GM23338 (cell line): ENCODE data around the gene RGS7. TPM values are rescaled to one million over a fixed set of nuclear protein-coding genes. Genes with fewer than 3 reads are reported as not detected.

ENCODE experiments used
- ATAC-seq: fragments of 200-7000 bp; cut with Tn5 transposase; 3 replicates; pipeline ENCODE4 v1.9.1; 2020
- DNase-seq: peaks from one replicate; pipeline ENCODE4 v3.0.0-alpha.2; 2015; ENCODE audit warnings: low spot score
- H2AFZ ChIP-seq: fragments of 200-600 bp; sonication (generic); 2 replicates; pipeline ENCODE4 v1.8.0; 2016; ENCODE audit warnings: antibody characterized with exemption, mild to moderate bottlenecking, moderate library complexity
- H3F3A ChIP-seq: fragments of 200-600 bp; sonication (generic); replicated peaks from 2 replicates; pipeline ENCODE4 v1.8.0; 2017; ENCODE audit warnings: antibody characterized with exemption, mixed run types, low read depth
- H3K27ac ChIP-seq: fragments of 200-600 bp; sonication (generic); 2 replicates; pipeline ENCODE4 v1.6.1; 2016; ENCODE audit warnings: low read depth
- H3K27me3 ChIP-seq: fragments of 200-600 bp; sonication (generic); 2 replicates; pipeline ENCODE4 v1.8.0; 2016; ENCODE audit warnings: mild to moderate bottlenecking, mixed run types, moderate library complexity; ENCODE audit not compliant: insufficient read depth
- H3K36me3 ChIP-seq: fragments of 200-600 bp; sonication (generic); 2 replicates; pipeline ENCODE4 v1.8.0; 2016; ENCODE audit warnings: mild to moderate bottlenecking; ENCODE audit not compliant: insufficient read depth
- H3K4me1 ChIP-seq: fragments of 200-600 bp; sonication (generic); 2 replicates; pipeline ENCODE4 v1.8.0; 2016; ENCODE audit warnings: mild to moderate bottlenecking, moderate library complexity; ENCODE audit not compliant: insufficient read depth
- H3K4me2 ChIP-seq: fragments of 200-600 bp; sonication (generic); 2 replicates; pipeline ENCODE4 v1.7.1; 2017; ENCODE audit warnings: mixed run types
- H3K4me3 ChIP-seq: fragments of 200-600 bp; sonication (generic); 2 replicates; pipeline ENCODE4 v1.6.1; 2016; ENCODE audit warnings: mixed run types
- H3K79me2 ChIP-seq: fragments of 200-600 bp; sonication (generic); replicated peaks from 2 replicates; pipeline ENCODE4 v1.8.0; 2017; ENCODE audit warnings: mild to moderate bottlenecking; ENCODE audit not compliant: insufficient read depth
- H3K9me2 ChIP-seq: fragments of 200-600 bp; sonication (generic); 2 replicates; pipeline ENCODE4 v1.8.0; 2017; ENCODE audit not compliant: insufficient read depth
- H4K20me1 ChIP-seq: fragments of 200-600 bp; sonication (generic); replicated peaks from 2 replicates; pipeline ENCODE4 v1.8.0; 2017; ENCODE audit warnings: mild to moderate bottlenecking; ENCODE audit not compliant: insufficient read depth
- H3K27ac Mint-ChIP-seq: 2 replicates; pipeline ENCODE4 v1.8.0; 2020; ENCODE audit warnings: inconsistent platforms, mild to moderate bottlenecking, moderate library complexity, mixed read lengths
- H3K27me3 Mint-ChIP-seq: 3 replicates; pipeline ENCODE4 v1.8.0; 2022; ENCODE audit warnings: low read depth, mild to moderate bottlenecking, moderate library complexity, mixed read lengths, inconsistent platforms; ENCODE audit not compliant: insufficient read depth, poor library complexity
- H3K36me3 Mint-ChIP-seq: 3 replicates; pipeline ENCODE4 v1.8.0; 2021; ENCODE audit warnings: low read depth, mild to moderate bottlenecking, inconsistent platforms, moderate library complexity, mixed read lengths
- H3K4me1 Mint-ChIP-seq: 3 replicates; pipeline ENCODE4 v1.8.0; 2020; ENCODE audit warnings: mild to moderate bottlenecking, inconsistent platforms, mixed read lengths
- H3K4me3 Mint-ChIP-seq: 3 replicates; pipeline ENCODE4 v1.8.0; 2021; ENCODE audit warnings: moderate library complexity, mild to moderate bottlenecking, inconsistent platforms, mixed read lengths
- H3K9me3 Mint-ChIP-seq: 3 replicates; pipeline ENCODE4 v1.8.0; 2020; ENCODE audit warnings: moderate library complexity, mild to moderate bottlenecking, inconsistent platforms, mixed read lengths
- CTCF ChIP-seq, 2 experiments: fragments of 200-600 bp in 1 of 2; sonication (generic) in 1 of 2; conservative IDR thresholded peaks; 2 replicates each; pipeline versions ENCODE4 v1.5.1 to v1.6.1; 2016 to 2017; ENCODE audit warnings: antibody characterized with exemption in 2 of 2, low read depth in 2 of 2, mild to moderate bottlenecking in 2 of 2, moderate library complexity in 1 of 2
- ETS1 ChIP-seq: IDR thresholded peaks from 2 replicates; pipeline ENCODE4 v1.6.1; 2016; ENCODE audit warnings: antibody characterized with exemption
- EZH2 ChIP-seq: fragments of 200-600 bp; sonication (generic); IDR thresholded peaks from one replicate; pipeline ENCODE4 v1.8.0; 2017; ENCODE audit warnings: antibody characterized with exemption, mild to moderate bottlenecking, low read depth; ENCODE audit not compliant: unreplicated experiment
- EZH2phosphoT487 ChIP-seq: fragments of 200-600 bp; sonication (generic); IDR thresholded peaks from one replicate; pipeline ENCODE4 v1.8.1; 2018; ENCODE audit warnings: antibody characterized with exemption; ENCODE audit not compliant: unreplicated experiment
- JUNB ChIP-seq: IDR thresholded peaks from one replicate; pipeline ENCODE4 v1.6.1; 2016; ENCODE audit warnings: antibody characterized with exemption; ENCODE audit not compliant: unreplicated experiment
- POLR2AphosphoS5 ChIP-seq: IDR thresholded peaks from 2 replicates; pipeline ENCODE4 v1.6.1; 2016; ENCODE audit warnings: antibody characterized with exemption, low read depth
- polyA plus RNA-seq: library from polyadenylated mRNA; unstranded; fragments of >200 nt; fragmentation: Nextera tagmentation; extraction: Ambion mirVana; gene quantifications from 2 replicates; pipeline ENCODE4 v1.2.1, GENCODE V29; 2016
- total RNA-seq: library from RNA; depleted of rRNA; stranded (reverse); fragments of >200 nt; shearing (Covaris generic); gene quantifications from 2 replicates; pipeline ENCODE4 v1.2.3, GENCODE V29; 2014
- TF ChIP-seq, protein P1 (sequence below): fragments of 250-450 bp; sonication (Bioruptor Pico); IDR thresholded peaks from 2 replicates; pipeline ENCODE4 v1.5.0; 2020; ENCODE audit warnings: mild to moderate bottlenecking, moderate library complexity
- TF ChIP-seq, protein P2 (sequence below): IDR thresholded peaks from one replicate; pipeline ENCODE4 v1.6.1; 2018; ENCODE audit warnings: antibody characterized with exemption; ENCODE audit not compliant: unreplicated experiment

The RGS7 gene
- total and polyA plus RNA-seq, 2 experiments from 2014 or later, result 2.0 to 2.2 TPM

- TF ChIP-seq, protein P1, sequence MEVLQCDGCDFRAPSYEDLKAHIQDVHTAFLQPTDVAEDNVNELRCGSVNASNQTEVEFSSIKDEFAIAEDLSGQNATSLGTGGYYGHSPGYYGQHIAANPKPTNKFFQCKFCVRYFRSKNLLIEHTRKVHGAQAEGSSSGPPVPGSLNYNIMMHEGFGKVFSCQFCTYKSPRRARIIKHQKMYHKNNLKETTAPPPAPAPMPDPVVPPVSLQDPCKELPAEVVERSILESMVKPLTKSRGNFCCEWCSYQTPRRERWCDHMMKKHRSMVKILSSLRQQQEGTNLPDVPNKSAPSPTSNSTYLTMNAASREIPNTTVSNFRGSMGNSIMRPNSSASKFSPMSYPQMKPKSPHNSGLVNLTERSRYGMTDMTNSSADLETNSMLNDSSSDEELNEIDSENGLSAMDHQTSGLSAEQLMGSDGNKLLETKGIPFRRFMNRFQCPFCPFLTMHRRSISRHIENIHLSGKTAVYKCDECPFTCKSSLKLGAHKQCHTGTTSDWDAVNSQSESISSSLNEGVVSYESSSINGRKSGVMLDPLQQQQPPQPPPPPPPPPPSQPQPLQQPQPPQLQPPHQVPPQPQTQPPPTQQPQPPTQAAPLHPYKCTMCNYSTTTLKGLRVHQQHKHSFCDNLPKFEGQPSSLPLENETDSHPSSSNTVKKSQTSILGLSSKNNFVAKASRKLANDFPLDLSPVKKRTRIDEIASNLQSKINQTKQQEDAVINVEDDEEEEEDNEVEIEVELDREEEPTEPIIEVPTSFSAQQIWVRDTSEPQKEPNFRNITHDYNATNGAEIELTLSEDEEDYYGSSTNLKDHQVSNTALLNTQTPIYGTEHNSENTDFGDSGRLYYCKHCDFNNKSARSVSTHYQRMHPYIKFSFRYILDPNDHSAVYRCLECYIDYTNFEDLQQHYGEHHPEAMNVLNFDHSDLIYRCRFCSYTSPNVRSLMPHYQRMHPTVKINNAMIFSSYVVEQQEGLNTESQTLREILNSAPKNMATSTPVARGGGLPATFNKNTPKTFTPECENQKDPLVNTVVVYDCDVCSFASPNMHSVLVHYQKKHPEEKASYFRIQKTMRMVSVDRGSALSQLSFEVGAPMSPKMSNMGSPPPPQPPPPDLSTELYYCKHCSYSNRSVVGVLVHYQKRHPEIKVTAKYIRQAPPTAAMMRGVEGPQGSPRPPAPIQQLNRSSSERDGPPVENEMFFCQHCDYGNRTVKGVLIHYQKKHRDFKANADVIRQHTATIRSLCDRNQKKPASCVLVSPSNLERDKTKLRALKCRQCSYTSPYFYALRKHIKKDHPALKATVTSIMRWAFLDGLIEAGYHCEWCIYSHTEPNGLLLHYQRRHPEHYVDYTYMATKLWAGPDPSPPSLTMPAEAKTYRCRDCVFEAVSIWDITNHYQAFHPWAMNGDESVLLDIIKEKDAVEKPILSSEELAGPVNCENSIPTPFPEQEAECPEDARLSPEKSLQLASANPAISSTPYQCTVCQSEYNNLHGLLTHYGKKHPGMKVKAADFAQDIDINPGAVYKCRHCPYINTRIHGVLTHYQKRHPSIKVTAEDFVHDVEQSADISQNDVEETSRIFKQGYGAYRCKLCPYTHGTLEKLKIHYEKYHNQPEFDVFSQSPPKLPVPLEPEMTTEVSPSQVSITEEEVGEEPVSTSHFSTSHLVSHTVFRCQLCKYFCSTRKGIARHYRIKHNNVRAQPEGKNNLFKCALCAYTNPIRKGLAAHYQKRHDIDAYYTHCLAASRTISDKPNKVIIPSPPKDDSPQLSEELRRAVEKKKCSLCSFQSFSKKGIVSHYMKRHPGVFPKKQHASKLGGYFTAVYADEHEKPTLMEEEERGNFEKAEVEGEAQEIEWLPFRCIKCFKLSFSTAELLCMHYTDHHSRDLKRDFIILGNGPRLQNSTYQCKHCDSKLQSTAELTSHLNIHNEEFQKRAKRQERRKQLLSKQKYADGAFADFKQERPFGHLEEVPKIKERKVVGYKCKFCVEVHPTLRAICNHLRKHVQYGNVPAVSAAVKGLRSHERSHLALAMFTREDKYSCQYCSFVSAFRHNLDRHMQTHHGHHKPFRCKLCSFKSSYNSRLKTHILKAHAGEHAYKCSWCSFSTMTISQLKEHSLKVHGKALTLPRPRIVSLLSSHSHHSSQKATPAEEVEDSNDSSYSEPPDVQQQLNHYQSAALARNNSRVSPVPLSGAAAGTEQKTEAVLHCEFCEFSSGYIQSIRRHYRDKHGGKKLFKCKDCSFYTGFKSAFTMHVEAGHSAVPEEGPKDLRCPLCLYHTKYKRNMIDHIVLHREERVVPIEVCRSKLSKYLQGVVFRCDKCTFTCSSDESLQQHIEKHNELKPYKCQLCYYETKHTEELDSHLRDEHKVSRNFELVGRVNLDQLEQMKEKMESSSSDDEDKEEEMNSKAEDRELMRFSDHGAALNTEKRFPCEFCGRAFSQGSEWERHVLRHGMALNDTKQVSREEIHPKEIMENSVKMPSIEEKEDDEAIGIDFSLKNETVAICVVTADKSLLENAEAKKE (CRISPR knock-in tag), result no peak
- TF ChIP-seq EZH2phosphoT487 (no peak), EZH2 (no peak), POLR2AphosphoS5 (no peak), ETS1 (no peak)
Observed at GRCh38 chr1:241228339-241228738, 128.7 kb downstream of the RGS7 start (continued).

DNA sequence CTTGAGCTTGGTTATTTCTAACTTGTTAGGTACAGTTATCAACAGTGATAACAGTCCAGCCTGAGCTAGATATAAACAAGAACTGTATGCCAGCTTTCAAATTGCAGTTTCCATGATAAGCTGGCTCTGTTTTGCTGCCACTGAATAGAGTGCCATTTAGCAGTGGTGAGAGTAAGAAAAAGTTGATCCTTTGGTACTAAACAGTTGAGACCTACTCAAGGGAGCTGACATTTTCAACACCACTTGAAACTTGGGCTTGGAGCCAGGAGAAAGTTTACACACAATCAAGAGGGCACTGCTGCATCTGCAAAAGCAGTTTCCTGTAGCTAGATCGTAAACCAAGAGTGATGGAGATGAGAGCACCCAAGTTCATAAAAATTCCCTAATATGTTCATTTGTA is 131.3 kb downstream of the RGS7 start:
- H3K4me3 Mint-ChIP-seq, result no peak overlapping the region
- Histone ChIP-seq H3K4me2 (no peak overlapping the region), H3K9me2 (no peaks in the 10 kb centered on the region), H3K36me3 (no peaks in the 10 kb centered on the region), H3K27me3 (no peaks in the 10 kb centered on the region), H3K4me1 (peaks cover 13% of the 10 kb centered on the region), H3K79me2 (no peaks in the 10 kb centered on the region), H3K27ac (no peak overlapping the region), H3F3A (no peaks in the 10 kb centered on the region), H3K4me3 (no peak overlapping the region), H4K20me1 (no peaks in the 10 kb centered on the region), H2AFZ (no peak overlapping the region)
- DNase-seq (no peak), ATAC-seq (no peak)
- no peak overlapping the region for H3K27ac Mint-ChIP-seq
- H3K4me1 Mint-ChIP-seq, result peaks cover 11% of the 10 kb centered on the region
- peaks cover 8% of the 10 kb centered on the region; the same call in 2 of the 3 replicates for H3K9me3 Mint-ChIP-seq
- H3K36me3 Mint-ChIP-seq, result peaks cover 4% of the 10 kb centered on the region; the same call in 2 of the 3 replicates
- H3K27me3 Mint-ChIP-seq, result no peaks in the 10 kb centered on the region
- TF ChIP-seq JUNB (no peak), ETS1 (no peak), EZH2 (no peak), EZH2phosphoT487 (no peak), CTCF (conservative IDR thresholded peaks at IDR 0.05; ENCODE audit: low read depth in 2 of 2) (no peak)
- TF ChIP-seq, protein P2, sequence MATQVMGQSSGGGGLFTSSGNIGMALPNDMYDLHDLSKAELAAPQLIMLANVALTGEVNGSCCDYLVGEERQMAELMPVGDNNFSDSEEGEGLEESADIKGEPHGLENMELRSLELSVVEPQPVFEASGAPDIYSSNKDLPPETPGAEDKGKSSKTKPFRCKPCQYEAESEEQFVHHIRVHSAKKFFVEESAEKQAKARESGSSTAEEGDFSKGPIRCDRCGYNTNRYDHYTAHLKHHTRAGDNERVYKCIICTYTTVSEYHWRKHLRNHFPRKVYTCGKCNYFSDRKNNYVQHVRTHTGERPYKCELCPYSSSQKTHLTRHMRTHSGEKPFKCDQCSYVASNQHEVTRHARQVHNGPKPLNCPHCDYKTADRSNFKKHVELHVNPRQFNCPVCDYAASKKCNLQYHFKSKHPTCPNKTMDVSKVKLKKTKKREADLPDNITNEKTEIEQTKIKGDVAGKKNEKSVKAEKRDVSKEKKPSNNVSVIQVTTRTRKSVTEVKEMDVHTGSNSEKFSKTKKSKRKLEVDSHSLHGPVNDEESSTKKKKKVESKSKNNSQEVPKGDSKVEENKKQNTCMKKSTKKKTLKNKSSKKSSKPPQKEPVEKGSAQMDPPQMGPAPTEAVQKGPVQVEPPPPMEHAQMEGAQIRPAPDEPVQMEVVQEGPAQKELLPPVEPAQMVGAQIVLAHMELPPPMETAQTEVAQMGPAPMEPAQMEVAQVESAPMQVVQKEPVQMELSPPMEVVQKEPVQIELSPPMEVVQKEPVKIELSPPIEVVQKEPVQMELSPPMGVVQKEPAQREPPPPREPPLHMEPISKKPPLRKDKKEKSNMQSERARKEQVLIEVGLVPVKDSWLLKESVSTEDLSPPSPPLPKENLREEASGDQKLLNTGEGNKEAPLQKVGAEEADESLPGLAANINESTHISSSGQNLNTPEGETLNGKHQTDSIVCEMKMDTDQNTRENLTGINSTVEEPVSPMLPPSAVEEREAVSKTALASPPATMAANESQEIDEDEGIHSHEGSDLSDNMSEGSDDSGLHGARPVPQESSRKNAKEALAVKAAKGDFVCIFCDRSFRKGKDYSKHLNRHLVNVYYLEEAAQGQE, result no peak
